Hypothalamus (tissue), 51 donors: ENCODE measurements around the gene KAZN.

Experiments
- DNase-seq, 51 donors: peaks; one replicate each; lab custom pipeline; 2025; lab: John Stamatoyannopoulos, UW

KAZN gene

GRCh38 chr1:14704846-14705245 is 106.4 kb downstream of the KAZN start:
- no peak for DNase-seq

- DNase-seq = no peak
These were observed 107.3 kb downstream of the KAZN start for GRCh38 chr1:14705824-14706223.

GRCh38 chr1:14706631-14707030 is 108.1 kb downstream of the KAZN start:
- DNase-seq = peak in 1 of 51 donors; percentile 26

DNA sequence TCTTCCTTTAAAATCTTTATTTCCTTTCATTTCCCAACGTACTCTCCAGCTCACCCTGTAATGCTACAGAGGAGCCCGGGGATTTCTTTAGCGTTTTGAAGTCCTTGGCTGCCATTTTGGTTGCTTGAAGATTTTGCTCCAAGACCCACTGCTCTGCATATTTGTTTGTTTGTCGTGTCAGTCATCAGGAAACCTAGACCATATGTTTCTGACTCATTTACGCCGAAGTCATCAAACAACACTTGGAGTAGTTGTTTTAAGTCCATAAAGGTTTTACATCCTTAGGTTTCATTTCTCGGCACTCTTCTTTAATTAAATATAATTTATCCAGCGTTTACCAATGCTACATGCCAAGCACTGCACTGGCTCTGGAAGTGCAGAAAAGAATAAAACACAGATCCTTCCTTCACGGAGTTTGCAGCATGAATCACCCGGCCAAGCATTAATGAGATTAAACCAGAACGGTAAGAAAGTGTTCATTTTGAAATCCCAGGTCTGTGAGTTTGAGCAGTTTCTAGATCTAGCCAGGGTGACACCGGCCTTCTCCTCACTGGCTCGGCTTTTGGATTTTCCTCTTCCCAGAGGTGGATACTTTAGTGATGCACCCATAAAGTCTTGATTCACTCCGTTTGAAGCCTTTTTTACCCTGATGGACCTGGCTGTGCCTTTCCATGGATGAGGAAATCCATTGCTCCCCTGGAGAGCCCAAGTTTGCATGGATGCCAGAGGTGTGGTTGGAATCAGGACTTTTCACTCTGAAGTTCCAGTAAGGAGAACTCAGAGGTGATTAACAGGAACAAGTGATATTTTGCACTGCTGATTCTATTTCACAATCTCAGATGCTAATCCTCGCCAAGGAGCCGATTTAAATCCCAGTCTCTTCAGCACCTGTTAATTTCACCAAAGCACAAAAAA is 109.3 kb downstream of the KAZN start:
- DNase-seq = no peak

DNA sequence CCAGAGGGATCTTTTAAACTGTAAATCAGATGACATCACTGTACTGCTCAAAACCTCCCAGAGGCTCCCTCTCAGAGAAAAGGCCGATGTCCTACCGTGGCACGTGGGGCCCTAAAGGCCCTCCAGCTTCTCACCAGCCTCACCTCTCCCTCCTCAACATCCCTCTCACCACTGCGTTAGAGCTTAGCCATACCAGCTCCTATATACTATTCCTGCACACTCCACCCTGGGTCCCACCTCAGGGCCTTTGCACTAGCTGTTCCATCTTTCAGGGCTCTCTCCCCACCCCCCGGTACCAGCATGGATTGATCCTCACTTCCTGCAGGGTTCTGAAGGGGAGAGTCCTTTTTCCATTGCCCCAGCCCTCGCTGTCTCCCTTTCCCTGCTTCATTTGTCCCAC is 111.8 kb downstream of the KAZN start:
- no peak for DNase-seq

GRCh38 chr1:14712136-14712535 is 113.7 kb downstream of the KAZN start:
- no peak for DNase-seq

GRCh38 chr1:14713077-14713476 is 114.6 kb downstream of the KAZN start:
- no peak for DNase-seq

GRCh38 chr1:14715266-14715665 is 116.8 kb downstream of the KAZN start:
- DNase-seq = no peak

DNA sequence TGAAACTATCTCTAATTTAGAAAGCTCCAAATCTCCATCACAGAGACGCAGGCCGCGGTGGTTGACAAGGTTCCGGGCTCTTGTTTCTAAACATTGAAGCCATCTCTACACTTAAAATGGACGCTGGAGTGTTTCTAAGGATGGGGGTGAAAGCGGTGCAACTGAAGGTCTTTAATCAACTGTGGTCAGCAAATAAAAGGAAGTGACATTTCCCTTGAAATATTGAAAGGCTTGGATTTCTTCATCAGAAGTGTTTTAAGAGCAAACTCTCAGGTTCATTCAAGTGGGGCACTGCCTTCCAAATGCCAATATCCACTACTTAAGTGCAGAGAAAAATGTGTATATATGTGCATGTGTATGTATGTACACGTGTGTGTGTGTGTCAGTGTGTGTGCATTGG is 117.3 kb downstream of the KAZN start:
- no peak for DNase-seq

GRCh38 chr1:14716474-14716873 is 118.0 kb downstream of the KAZN start:
- no peak for DNase-seq

DNA sequence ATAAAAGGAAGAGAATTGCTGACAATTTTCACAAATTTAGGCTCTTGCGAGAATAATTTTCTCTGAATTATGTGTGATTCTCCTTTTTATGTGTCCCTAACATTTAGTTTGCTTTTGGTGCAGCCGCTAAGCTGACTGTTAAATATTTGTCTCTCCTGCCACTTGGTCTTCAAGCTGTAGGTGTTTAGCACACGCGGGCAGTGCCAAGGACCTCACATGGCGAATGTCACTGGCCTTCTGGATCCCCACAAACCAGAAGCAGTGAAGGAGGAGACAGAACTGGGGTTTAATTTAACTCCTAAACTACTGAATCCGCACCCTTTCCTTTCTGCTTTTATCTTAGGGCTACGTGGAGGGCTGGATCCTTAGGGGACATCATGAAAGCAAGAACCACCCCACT is 120.0 kb downstream of the KAZN start:
- no peak for DNase-seq

DNA sequence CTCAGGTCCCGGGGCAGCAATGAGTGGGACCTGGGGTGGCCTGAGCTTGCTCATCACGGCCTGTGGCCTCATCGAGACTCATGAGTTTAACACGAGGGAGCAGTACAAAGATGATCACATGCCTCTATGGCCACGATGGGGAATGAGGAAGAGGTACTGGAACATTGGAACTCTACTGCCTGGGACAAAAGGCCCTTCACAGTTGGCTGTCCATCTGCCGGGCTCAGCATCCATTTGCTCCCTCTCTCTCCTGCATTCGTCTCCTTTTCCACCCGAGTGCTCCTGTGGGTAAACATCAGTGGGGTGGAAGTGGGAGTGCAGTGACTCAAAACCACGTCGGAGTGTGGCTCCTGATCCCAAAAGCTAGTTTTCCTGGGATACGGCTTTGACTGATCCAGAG is 124.9 kb downstream of the KAZN start:
- DNase-seq = no peak

DNA sequence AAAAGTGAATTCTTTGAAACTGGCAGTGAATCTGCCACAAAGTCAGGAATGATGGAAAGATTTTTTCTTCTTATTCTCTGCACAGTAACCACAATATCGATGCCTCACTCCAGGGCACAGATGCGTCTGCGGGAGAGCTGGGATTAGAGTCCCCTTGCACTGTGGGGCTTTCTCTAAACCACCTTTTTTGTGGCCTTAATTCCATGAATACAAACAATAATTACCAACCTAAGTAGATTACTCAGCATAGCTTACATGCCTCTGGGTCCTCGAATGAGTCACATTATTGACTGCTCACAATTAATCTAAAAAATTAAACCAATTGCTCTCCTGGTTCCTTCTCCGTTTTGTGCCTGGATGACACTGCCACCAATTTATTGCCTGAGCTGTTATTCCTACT is 125.8 kb downstream of the KAZN start:
- no peak for DNase-seq

DNA sequence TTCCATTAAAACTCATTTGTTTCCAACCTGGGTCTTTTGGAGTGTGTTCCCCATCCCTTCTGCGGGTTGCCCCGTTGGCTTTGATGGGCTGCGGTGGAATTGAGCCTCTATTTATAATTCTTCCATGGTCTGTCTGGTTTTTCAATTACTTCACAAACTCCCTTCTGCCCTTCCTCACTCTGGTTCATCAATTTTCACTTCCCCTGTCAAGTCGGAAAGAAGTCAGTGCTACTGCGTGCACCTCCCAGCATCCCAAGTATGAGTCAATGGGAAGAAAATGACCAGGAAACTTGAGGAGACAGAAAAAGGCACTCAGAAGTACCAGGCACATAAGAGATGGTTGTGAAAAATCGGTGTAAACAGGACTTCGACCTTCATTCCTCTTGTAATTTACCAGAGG is 126.2 kb downstream of the KAZN start:
- DNase-seq = no peak

DNA sequence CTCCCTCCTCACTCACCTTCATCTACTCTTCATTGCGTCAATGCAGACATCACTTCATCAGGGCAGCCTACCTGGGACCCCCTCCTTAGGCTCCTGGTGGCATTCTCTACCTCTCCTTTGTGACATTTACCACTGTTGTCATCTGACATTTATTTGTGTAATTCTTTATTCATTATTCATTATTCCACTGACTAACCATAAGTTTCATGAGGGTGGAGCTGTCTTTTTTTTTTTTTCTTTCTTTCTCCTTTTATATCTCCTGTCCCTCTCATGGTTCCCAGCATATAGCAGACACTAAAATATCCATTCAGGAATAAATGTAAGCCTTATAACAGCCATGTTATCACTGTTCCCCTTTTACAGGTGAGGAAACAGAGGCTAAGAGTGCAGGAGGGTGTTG is 126.8 kb downstream of the KAZN start:
- DNase-seq = no peak

DNA sequence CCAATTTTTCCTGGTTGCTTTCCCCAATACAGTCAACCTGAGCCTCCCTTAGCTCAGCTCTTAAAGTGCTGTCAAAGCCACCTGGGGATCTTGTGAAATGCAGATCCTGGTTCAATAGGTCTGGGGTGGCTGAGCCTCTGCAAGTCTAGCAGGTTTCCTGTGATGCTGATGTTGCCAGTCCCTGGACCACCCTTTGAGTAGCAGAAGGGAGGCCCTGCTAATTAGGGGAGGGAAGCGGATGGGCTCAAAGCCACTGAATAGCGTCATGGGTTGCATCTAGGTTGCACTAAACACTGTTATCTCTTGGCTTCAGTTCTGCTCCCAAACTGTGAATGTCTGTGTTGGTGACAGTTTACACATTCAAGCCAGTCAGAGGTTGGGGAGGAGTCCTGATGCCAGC is 127.2 kb downstream of the KAZN start:
- DNase-seq = no peak

DNA sequence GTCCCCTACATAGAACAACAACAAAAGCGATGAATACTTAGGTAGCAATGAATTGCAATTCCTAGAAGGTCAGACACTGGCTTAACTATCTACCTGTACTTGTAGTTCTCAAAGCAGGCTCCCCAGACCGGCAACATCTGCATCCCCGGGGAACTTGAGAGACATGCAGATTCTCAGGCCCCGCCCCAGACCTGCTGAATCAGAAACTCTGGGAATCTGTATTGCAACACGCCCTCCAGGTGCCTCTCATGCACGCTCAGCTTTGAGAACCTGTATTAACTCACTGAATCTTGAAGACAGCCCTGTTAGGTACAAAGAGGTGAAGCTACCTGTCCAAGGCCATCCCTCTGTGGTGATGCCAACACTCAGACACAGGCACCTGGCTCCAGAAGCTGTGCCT is 128.1 kb downstream of the KAZN start:
- no peak for DNase-seq

DNA sequence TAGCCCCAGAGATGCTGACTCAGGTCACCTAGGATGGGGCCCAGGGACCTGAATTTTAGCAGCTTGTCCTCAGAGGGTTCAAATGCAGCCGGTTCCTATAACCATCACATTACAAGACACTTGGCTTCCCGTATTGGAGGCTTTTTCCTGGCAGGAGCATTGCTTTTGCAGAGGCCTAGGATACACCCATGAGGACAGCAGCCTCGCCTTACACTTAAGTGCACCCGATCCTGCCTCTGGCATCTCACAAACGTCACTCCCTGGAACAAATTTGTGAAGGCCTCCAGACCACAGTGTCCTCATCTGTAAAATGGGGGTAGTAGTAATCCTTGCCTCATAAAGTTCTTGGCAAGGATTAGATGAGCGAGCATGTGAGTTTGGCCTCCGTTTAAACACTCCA is 130.0 kb downstream of the KAZN start:
- DNase-seq = no peak

DNA sequence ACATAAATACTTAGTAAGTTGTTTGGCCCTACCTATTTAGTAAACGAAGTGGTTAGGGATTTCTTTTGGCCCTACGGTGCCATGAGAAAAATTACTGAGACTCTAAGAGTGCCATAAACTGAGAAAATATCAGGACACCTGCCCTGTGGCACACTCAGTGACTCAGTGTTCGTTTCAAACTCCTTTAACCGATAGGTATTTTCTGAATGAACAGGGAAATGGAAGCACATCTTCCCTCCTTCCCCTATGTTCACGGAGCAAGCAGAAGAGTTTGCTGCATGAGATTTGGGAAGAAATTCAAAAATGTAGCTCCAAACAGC is 134.2 kb downstream of the KAZN start:
- DNase-seq = no peak

- DNase-seq = no peak
These were observed 134.7 kb downstream of the KAZN start for GRCh38 chr1:14733048-14733778.

GRCh38 chr1:14733779-14734140 is 135.3 kb downstream of the KAZN start:
- DNase-seq = no peak

- DNase-seq = no peak
These were observed 137.4 kb downstream of the KAZN start for GRCh38 chr1:14735841-14736240.
